ENCODE measurements around the gene SYT6.

SYT6 gene

GRCh38 chr1:114094675-114095074 lies 59.0 kb downstream of the SYT6 start:
- in situ Hi-C loops (cut with MboI; ENCODE audit: low sequenced_read_pairs) = no loop called here

DNA sequence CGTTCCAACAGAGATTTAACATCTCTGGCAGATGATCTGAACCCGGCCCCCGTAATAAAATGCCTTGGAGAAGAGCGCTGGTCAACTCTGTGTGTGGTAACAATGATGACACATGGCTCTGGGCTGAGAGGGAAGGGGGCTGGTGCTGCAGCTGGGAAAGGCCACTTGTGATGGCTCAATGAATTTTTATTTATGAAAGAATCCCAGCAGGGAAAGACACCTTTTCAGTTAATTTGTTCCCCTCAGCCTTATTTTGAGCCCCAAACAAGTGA lies 59.4 kb downstream of the SYT6 start:
- in situ Hi-C loops (cut with MboI; ENCODE audit: low sequenced_read_pairs) = no loop called here

DNA sequence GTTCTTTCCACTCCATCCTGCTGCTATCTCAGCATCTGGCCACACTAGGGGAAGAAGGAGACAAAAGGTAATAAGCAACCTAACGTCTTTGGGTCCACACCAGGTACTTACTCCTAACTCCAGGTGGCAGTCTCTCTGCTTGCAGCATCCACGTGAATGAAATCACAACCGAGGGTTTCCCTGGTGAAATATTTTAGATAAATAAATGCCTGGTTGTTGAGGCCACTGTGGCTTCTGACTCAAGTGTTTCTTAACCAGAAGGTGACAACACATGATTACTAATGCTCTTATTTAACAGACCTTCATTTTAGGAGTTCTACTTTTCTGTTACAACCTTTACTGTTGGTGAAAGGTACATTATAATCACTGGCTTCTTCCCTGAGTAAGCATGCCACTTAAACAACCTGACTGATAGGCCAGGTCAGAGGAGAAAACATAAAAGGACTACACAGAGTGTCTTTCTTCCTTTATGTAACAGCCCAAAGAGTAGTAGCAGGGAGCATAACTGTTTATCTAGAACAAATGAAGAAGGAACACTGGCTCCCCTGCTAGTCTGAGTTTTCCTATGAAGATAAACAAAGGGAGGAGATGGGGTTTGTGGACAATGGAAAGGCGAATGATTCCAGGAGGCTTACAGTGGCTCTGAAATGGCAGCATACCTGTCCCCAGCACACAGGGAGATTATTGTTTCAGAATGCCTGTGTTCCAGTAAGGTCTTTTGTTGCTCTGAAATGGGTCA lies 59.9 kb downstream of the SYT6 start:
- in situ Hi-C loops (cut with MboI; ENCODE audit: low sequenced_read_pairs) = no loop called here

DNA sequence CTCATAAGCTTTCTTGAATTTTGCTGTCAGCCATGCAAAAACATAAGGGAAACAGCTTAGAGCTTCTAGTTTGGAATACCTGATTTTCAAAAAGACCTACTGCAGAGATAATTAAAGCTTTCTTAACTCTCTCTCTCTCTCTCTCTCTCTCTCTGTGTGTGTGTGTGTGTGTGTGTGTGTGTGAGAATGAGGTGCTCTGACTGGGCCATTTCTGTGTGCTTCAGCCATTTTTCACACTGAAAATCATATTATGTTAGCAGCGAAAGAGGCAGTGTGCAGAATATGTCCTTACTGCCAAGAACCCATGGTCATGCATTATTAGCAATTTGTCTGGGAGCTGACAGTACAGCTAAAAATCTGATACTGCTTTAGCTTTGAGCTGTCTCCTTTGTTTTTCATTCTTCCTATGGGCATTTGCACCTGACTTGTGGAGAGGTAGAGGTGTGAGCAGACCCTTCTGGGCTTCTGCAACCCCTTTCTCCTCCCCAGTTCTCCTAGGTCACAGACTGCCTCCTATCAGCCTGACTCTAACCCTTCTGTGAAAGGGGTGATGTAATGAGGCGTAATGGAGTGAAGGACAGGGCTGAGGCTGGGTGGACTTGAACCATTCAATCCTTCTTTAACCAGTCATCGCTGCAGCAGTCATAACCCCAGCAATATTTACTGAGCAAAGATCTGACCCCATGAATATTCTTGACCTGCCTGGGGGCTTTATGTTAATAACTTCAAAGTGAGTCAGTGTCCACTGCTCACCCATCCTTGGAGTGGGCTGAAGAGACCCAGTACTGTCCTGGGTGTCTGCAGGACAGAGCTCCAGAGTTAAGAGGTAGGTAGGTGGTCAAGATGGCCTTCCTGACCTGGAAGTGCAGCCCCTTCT lies 61.2 kb downstream of the SYT6 start:
- in situ Hi-C loops (cut with MboI; ENCODE audit: low sequenced_read_pairs) = no loop called here

GRCh38 chr1:114091711-114092110 lies 62.0 kb downstream of the SYT6 start:
- in situ Hi-C loops (cut with MboI; ENCODE audit: low sequenced_read_pairs) = no loop called here

DNA sequence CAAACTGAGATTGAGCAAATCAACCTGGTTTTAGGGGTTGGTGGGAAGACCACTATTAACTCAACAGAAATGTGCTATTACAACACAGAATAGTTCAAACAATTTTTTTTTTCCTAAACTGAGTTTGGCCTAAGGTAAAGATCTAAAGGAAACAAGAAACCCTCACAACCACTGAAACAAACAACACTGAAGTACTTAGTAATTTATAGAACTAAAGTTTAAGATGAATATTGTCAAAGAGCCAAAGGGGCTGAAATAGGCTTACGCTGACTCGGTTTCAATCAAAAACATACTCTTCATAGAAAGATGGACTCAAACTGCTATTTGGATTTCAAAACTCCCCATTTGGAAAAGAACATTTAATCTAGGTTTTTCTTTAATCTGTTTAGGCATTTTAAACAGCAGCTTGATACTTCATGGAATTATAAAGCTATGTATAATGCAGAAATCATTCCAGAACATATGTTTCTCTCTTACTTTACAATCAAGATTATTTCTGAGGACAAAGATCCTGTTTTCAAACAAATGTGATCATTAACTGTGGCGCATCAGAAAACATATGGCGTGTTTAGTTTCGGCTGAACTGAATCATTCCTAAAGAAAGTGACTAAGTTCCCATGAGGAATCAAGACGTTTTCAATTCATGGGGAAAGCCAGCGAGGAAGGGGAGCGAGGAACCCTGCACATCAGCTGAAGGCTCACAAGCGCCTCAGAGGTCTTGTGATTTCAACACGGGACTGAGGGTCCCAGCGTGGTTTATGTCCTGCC lies 62.7 kb downstream of the SYT6 start:
- in situ Hi-C loops (cut with MboI; ENCODE audit: low sequenced_read_pairs) = no loop called here

- in situ Hi-C loops (cut with MboI; ENCODE audit: low sequenced_read_pairs) = no loop called here
Measured at GRCh38 chr1:114089502-114090138, 64.0 kb downstream of the SYT6 start.

DNA sequence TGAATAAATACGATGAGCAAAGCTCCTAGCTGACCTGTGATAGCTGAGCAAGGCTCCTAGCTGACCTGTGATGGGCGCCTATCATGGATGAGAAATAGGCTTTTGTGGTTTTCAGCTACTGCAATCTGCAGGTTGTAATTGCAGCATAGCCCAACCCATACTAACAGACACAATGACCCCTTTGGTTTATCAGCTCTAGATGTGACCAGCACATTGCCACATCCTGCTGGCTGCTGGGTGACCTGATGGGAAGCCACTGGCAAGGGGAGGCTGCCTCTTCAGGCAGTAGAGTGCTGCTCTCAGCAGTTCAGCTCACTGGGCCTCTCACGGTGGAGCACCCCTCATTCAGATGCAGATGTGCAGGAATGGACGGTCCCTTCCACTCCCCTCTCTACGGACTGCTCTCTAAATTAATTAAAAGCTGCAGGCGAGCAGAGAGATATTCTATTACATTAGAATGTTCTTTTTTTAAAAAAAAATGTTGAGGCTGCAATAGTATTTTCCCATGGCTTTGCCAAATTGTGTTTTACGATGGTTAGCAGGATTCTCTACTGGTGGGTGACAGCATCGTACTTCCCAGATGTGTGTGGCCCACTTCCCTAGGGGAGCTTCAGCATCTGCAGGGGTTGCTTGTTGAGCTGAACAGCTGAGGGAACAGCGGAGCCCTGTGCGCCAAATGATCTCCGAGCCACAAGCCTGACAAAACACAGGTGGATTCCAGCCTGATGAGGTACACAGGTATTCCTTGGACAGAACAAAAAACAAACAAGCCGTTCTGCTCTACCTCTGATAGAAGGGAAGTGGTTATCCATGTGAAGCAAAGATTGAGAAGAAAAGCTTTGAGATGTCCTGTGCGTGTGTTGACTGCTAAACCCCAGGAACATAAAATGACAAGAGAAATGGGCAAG lies 65.0 kb downstream of the SYT6 start:
- in situ Hi-C loops (cut with MboI; ENCODE audit: low sequenced_read_pairs) = no loop called here

- in situ Hi-C loops (cut with MboI; ENCODE audit: low sequenced_read_pairs) = no loop called here
Measured at GRCh38 chr1:114087495-114087894, 66.2 kb downstream of the SYT6 start.

- in situ Hi-C loops (cut with MboI; ENCODE audit: low sequenced_read_pairs) = no loop called here
Measured at GRCh38 chr1:114086601-114087368, 66.9 kb downstream of the SYT6 start.

DNA sequence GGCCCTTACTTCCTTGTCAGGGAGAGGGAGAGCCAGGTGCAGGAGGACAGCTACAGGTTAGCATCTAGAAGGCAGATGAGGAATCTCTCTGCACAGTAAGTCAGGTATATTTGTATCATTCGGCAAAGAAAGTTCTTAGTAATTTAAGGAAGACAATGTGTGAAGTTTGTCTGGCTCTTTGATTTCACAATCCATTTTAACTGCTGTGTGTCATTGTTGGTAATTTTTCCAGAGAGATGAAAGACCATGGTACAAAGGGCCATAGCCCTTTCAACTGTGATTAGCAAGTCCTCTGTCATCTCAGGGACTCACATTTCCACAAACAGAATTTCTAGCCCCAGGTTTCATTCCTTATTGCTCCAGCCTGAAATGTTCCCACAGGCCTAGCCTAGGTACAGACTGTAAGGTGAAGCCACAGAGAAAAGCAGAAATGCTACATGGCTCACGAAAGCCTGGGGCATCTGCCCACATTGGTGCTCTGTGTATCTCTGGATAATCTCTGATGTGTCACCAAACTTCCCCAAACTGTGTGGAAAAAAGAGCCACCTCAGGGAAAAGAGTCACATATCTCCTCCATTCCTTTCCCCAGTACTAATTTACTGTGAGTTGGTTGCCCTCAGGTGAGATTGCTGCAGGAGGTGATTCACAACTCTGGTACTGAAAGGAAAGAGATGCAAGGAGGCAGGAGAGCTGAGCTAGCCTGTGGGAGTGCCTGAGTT lies 70.6 kb downstream of the SYT6 start:
- in situ Hi-C loops (cut with MboI; ENCODE audit: low sequenced_read_pairs) = no loop called here

DNA sequence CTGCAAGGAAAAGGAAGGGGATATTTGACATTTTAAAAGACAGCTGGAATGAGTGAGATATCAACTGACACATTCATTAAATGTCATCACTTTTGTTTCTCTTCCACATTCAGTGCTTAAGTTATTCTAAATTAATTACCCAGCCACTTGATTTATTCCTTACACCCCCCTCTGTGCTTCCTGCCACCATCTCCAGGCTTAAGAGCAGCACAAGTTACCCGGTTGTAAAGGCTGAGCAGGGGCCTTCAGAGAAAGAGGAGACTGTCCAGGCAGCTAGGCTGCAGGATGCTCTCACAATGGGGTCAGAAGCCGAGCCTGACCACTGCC lies 71.4 kb downstream of the SYT6 start:
- in situ Hi-C loops (cut with MboI; ENCODE audit: low sequenced_read_pairs) = no loop called here

DNA sequence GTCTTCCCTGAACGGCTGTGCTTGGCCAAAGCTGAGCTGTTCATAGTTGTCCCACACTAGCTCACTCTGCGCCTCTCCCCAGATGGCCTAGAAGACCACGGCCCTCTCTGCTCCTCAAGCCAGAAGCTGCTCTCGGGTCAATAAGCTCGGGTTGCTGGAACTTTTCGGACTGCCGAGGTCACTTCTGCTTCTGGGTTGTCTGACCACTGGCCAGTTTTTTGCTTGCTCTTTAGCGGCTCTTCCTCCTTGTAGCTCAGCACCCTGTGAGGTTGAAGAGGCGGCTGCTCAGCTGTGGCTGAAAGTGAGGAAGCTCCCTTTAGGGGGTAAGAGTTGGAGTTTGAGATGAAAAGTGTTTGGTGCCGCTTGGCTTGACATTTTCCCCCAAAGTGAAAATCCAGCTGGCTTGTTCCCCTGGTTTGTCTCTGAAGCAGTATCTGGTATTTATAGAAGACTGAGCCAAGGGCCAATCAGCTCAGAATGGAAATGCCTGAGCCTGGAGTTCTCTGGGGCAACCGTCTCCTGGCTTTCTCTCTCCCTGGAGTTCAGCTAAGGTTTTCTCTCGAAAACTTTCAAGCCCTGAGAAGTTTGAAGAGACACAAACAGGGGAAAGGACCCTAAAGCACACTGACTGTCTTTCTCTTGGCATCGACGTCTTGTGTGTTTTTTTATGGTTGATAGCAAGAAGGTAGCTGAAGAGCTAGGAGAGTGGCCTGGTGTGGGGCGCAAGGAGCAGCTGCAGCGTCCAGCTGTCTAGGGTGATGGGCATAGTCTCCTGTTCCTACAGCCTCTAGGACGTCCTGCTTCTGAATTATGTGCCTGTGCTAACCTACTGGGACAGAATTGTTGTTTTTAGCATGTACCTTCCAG lies 72.0 kb downstream of the SYT6 start:
- in situ Hi-C loops (cut with MboI; ENCODE audit: low sequenced_read_pairs) = no loop called here

- in situ Hi-C loops (cut with MboI; ENCODE audit: low sequenced_read_pairs) = no loop called here
Measured at GRCh38 chr1:114080511-114081436, 72.9 kb downstream of the SYT6 start.

DNA sequence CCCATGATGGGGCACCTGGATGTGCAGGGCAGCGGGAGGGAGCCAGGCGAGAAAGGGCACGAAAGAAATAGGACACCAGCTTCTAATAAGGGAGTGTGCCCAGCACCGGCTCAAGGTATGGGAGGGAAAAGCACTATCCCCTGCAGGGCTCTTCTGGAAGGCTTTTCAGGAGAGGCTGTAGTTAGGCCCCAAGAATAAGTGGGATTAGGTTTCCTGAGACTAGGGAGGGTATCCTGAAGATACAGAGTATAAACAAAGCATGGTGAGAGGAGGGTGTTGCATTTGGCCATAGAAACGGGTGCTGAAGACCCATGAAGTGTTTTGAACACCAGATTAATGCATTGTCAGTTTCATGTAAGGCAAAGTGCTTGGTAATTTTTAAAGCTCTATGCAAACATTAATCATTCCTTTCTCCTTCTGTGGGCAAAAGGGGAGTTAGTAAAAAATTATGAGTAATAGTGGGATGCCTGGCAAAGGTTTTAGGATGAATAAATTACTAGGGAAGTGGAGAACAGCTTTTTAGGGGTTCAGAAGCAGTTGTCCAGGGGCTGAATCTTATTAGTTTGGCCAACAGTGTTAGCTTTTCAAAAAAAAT lies 74.0 kb downstream of the SYT6 start:
- in situ Hi-C loops (cut with MboI; ENCODE audit: low sequenced_read_pairs) = no loop called here

DNA sequence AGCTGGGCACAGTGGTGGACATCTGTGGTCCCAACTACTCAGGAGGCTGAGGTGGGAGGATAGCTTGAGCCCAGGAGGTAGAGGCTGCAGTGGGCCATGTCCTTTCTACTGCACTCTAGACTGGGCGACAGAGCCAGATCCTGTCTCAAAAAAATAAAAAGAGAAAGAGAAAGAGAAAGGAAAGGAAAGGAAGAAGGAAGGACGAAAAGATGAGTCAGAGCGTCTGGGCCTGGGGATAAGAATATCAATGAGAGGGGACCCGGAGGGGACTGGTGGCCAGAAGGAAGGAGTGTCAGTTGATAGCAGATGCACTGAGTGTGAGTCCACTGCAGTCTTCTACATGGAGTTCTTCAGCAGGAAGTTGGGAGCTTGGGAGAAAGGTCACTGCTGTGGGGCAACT lies 75.6 kb downstream of the SYT6 start:
- in situ Hi-C loops (cut with MboI; ENCODE audit: low sequenced_read_pairs) = no loop called here

DNA sequence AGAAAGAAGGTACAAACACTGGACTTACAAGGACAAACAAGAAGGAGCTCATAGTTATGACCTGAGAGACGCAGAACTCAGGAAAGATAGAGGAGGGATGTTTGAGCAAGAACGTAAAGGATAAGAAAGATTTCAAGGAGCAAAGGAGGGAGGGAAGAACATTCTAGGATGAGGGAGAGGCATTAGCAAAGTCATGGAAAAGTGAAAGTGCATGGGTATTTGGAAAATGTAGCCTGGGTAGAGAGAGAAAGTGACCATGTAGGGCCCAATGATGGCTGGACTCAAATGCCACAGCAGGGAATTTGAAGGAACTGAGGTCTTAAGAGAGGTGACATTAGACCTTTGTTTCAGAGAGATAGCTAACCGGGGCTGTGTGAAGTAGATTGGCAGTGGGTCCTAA lies 76.5 kb downstream of the SYT6 start:
- in situ Hi-C loops (cut with MboI; ENCODE audit: low sequenced_read_pairs) = no loop called here

Measured in HL-60/S4 treated with phorbol 12-myristate 13-acetate at 8.2 ng/mL for 4 days and 3 days (cell line).